H4 (cell line): Measurements from ENCODE around the gene AIRE. TPM values are rescaled to one million over a fixed set of nuclear protein-coding genes. Genes with fewer than 3 reads are reported as not detected.
"Not testable (repeated sequence)": the region's sequence is repeated elsewhere in the genome, so short reads cannot be mapped to it uniquely, and the experiment has no call there.

Source experiments
- DNase-seq: peaks from one replicate; pipeline ENCODE4 v3.0.0-alpha.2; 2015; ENCODE audit warnings: low spot score
- total RNA-seq: library from RNA; depleted of rRNA; stranded (reverse); fragments of >200 nt; shearing (Covaris generic); gene quantifications from 2 replicates; pipeline ENCODE4 v1.2.3, GENCODE V29; 2014; rRNA removed

Gene AIRE
- total RNA-seq = not detected in 2 replicates

DNA sequence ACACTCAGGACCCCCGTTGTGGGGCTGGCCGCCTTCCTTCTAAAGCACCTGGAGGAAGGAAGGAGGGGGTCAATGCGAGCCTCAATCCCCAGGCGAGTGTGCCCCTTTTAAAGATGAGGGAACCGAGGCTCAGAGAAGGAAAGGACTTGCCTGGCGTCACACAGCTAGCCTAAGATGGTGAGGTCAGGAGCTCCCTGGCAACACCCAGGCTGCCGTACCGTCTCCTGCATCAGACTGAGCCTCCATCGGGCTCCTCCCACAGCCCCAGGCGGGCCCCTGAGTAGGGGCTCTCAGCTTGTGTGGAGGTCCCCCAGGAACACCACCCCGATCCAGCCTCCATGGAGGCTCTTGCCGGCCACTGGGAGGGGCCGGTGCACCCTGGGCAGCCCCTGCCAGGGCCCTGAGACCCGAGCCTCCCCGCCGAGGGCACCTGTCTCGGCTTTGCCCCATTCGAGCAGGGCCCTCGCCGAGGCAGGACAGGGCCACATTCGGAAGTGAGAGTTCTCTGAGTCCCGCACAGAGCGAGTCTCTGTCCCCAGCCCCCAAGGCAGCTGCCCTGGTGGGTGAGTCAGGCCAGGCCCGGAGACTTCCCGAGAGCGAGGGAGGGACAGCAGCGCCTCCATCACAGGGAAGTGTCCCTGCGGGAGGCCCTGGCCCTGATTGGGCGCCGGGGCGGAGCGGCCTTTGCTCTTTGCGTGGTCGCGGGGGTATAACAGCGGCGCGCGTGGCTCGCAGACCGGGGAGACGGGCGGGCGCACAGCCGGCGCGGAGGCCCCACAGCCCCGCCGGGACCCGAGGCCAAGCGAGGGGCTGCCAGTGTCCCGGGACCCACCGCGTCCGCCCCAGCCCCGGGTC, at the start of gene AIRE:
TSS of gene AIRE (plus strand) at position 739 of the 855 bp plus-strand sequence. CDS start 131 bp downstream, outside the sequence.
- DNase-seq = no peak

DNA sequence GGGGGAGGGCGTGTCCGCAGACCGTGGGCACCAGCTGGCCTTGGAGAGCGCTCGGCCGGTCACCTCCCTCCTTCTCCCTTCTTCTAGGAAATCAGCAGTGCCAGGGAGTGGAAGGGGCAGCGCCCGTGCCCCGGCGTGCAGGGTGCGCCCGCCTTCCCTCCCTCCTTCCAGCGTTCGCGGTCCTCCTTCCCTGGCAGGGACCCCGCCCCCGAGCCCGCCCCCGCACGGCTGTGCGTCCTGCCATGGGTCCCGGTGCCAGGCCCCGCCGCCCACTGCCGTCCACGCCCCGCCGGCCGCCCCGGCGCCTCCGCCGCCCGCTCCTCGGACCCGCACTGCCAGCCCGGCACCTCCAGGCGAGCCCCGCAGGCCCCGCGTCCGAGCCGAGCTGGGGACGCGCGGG, 45.3 kb upstream of the AIRE start:
- DNase-seq = not testable (repeated sequence)

DNA sequence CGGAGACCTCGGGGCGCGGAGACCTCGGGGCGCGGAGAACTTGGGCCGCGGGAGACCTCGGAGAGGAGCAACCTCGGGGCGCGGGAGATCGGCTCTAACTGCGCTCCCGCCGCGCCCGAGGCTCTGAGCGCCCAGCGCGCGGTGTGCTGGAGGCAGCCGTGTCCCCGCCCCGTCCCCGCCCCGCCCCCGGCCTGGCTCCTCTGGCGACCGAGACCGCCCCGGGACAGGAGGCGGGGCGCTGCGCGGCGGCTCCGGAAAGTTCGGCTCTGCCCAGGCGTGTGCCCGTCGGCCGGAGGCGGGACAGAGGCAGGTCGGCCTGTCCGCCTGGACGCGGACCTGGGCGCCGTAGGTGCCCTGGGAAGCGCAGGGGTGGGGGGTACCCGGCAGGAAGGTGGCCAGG, 44.8 kb upstream of the AIRE start, which contains the start of gene ICOSLG:
TSS of gene ICOSLG (minus strand) at position 102 of the 400 bp plus-strand sequence. CDS start 126 bp downstream, outside the sequence.
- DNase-seq = not testable (repeated sequence)

DNA sequence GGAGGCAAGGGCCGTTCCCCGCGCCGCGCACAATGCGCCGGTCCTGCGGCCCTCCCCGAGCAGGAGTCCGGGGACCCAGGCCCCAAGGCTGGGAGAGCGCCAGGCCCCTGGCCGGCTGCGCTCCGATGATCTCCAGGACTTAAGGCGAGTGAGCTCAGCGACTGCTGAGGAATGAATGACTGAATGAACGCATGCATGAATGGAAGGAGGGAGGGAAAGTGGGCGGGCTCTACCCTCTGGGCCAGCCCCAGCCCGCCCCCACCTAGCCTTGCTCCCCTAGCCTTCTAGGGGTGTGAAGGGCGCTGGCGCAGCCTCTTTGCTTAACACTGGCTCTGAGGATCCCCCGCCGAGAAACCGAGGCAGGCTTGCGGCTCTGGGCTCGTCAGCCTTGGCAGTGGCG, 44.4 kb upstream of the AIRE start:
- not testable (repeated sequence) for DNase-seq

DNA sequence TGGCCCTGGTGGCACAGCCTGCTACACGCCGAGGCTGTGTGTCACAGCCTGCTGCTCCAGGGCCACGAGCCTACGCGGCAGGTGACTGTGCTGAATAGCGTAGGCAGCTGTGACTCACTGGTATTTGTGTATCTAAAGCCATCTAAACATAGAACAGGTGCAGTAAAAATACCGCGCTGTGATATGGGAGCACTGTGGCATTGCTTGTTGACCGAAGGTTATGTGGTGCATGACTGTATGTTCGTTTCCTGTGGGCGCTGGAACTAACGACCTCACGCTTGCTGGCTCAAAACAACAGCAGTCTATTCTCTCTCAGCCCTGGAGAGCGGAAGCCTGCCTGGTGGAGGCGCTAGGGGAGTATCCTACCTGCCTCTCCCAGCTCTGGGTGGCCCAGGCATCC, 41.7 kb upstream of the AIRE start:
- not testable (repeated sequence) for DNase-seq

DNA sequence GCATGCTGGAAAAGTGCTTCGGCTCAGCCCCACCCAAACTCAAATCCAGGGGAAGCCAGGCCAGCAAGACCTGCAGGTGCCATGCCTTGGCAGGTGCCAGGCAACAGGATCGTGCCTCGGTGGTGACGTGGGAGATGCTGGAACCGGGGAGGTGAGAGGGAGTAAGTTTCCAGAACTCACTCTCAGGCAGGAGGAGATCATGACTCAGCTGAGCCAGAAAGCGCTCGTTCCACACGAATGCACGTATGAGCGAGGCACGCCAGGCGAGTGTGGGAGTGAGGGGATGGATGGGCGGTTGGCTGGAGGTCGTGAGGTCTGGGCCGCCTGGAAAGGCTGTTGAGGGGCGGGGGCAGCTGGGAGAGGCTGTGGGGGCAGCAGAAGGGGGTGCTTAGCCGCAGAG, 37.8 kb upstream of the AIRE start:
- DNase-seq = not testable (repeated sequence)

DNA sequence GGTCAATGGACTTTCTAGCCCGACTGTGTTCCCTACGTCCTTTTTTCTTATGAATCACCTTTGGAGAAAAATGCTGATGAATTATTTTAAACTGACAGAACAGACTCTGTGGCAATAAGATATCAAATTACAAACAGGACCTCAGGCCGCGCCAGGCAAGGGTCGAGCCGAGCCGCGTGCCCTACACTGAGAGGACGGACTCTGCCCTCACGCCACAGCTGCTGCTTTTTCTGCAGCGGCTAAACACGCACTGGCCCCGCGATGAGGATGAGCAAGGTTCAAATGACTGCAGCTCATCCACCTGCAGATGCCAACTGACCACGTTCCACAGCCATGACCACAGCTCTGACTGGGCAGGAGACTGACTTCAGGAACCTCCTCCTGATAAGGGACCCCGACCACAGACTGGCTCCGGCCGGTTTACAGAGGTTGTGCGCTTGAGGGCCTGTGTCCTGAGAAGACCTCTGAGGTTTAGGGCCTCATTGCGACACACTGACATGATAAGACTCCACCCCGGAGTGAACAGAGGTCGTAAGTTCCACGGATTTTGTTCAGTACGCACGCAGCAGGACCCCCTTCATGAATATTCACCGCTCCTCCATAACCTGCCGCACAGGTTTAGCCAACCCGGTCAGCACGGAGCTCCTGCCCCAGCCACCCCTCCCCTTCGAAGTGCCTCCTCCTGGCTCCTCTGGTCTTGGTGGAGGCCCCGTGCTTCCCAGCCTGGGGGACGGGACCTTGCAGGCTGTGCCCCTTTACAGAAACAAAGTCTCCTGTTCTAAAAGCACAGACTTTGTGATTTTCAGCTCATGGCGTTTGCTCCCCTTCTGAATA, 36.3 kb upstream of the AIRE start:
- DNase-seq = not testable (repeated sequence)

DNA sequence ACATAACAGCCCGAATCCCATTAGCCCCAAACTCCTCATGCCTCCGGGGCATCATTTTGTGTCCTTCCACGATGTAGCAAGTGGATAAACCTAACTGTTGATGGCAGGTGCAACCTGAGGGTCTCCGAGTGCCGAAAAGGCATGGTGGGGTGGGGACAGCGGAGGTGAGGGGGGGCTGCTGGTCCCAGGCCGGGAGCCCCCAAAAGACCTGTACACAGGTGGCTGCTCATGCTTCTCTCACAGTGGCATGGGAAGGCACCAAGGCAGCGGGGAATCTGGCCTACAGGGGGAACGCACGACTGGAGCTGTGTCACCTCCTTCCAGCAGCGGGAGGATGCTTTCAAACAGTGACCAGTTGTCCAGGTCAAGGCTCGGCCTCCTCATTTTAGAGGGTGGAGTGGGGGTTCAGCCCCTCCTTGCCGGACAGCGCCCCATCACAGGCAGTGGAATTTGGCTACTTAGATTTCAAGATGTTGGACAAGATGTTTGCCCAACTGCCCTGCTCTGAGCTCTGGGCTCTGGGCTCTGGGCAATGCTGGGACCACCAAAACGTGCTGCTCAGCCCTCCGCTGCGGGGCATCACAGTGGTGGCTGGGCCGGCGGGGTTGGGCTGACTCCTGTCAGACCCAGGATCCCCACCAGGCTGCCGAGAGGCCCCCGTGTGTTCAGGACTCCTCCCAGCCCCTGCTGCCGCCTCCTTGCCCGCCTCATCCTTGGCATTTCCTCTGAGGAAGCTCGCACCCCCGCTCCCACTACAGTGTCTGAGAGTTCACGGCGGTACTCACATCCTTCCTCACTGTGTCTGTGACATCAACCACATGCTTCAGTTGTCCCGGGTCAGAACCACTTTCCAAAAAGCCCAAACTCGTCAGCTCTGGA, 31.6 kb upstream of the AIRE start:
- DNase-seq = no peak

DNA sequence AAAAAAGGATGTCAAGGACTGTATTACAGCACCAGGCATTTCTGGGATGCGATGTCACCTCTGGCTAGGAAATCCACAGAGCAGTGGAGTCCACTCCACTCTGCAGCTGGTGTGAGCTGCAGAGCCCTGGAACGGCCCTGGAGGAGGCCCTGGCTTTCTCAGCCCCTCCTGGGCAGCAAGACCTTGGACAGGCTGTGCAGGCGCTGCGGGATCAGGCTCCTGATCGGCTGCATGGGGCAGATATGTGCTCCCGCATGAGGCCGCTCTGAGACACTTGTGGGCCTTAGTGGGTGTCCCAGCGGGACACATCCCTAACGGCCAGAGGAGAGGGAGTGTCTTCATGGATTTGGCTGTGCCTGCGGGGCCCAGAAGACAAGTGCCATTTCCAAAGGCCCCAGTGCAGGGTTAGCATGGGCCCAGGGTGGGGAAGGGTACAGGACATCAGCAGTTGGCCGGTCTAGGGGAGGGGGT, 30.1 kb upstream of the AIRE start:
- DNase-seq = no peak

DNA sequence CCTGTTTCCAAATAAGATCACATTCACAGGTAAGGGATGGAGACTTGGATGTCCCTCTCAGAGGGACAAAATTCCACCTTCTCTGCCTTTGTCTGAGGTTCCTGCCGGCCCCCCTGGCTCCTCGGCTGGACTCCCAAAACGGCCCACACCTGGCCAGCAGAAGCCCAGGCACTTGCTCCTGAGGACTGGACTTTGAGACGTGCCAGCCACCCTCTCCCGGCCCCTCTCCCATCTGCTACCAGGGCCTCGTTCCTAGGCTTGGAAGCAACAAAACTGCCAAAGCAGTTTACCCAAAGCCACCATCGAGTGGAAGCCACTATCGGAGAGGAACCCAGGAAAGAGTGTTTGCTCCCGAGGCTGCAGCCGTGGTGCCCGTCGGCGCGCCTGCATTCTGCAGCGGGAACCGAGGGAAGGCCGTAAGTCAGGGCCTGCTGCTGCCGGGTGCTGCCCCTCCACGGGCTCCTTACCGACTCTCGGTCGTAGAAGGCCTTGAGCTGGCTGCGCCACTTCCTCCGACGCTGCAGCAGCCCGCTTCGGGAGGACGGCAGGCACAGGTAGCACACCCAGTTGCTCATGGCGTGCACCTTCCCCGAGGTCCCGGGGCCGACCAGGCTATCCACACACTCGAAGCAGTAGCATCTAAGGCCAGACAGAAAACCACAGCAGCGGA, 27.5 kb upstream of the AIRE start:
- DNase-seq = no peak

DNA sequence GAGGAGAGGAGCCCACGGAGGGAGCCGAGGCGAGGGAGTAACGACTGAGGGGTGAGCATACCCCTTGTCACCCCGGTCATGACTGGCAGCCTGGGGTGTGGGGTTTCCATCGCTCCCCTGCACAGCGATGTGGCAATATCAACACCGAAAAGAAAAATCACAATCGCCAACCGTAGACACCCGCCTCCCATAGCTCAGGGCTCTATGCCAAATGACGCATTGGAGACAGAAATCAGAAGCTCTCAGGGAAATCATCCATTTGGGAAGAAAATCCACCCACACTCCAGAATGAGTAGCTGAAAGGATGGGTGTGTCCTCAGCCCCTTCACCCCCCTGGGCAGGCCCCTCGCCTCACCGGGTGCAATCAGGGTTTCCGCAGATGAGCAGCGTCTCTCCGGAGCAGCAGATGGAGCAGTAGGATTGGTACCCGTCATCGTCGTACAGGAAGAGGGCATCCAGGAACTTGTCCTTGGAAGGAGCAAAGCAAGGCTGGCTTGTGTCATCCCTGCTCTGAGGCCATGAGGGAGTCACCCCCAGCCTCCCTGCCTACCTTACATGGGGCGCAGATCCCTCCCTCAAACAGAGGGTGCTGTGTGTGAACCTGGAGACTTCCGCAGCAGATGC, 26.5 kb upstream of the AIRE start:
- DNase-seq = no peak

DNA sequence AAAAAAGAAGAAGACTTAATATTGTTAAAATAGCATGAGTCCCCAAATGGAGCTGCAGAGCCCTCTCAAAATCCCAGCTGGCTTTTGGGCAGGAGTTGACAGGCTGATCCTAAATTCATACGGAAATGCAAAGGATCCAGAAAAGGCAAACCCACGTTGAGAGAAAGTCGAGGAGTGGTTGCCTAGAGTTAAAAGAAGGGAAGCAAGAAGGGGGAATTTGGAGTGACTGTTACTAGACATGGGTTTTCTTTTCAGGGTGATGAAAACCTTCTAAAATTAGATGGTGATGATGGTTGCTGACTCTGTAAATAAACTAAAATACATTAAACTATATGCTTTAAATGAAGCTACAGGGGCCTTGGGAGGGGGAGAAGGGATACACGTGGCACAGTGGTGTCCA, 25.6 kb upstream of the AIRE start:
- DNase-seq = no peak

DNA sequence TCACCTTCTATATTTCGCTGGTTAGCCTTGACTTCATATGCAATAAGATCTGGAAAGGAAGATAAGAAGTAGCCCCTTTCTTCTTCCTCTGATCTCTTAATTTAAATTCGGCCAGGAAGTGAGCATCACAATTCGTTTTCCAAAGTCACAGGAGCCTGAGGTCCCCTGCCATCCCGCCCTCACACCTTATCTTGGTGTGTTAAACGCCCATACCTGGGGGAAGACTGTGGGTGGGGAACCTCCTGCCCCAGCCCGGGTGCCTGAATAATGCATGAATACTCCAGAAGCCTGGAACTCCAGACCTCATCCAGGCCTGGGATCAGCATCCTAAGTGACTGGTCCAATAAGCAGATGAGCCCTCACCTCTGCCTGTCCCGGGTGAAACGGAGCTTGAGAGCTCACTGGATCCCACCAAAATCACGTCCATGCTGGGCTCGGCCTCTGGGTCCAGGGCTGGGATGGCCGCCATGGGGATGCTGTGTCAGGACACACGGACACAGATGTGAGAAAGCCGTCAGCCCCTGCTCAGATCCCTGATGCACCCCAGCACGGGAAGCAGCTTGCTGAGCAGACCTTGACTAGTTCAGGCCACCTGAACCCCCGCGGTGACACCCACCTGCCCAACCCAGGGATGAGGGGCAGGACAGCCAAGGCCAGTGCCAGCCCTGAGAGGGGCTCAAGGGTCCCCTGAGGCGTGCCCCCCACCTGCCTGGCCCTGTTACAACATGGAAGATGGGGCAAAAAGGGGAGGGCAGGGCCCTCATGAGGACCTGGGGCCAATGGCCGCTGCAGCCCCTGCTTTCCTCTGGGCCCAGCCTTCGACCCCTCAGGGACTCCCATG, 24.7 kb upstream of the AIRE start:
- no peak for DNase-seq

DNA sequence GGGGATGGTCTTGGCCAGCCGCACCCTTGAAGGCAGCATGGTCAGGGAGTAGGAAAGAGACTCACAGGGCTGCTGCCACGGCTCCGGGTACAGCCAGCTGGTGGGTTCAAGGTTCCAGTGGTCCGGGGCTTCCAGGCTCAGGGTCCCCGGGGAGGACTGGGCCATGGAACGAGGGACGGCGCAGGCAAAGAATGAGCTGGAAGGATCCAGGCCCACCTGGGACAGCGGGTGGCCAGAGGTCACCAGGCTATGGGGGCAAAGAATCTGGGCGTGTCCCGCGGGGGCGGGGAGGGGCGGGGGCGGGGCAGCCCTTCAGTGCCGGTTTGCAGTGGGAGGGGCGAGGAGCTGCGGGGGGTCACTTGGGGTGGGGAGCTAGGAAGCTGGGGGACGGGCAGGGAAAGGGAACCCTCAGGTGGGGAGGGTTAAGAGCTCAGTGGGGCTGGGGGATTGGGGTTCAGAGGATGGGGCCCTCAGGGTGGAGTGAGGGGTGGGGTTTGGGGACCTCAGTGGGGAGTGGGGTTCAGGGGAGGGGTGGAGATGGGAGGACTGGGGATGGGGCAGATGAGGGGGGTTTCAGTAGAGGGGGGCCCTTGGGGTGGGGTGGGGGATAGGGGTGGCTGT, 23.9 kb upstream of the AIRE start, which contains the start of gene DNMT3L:
TSS of gene DNMT3L (minus strand) at position 223 of the 621 bp plus-strand sequence. CDS start 638 bp downstream, outside the sequence.
- no peak for DNase-seq

DNA sequence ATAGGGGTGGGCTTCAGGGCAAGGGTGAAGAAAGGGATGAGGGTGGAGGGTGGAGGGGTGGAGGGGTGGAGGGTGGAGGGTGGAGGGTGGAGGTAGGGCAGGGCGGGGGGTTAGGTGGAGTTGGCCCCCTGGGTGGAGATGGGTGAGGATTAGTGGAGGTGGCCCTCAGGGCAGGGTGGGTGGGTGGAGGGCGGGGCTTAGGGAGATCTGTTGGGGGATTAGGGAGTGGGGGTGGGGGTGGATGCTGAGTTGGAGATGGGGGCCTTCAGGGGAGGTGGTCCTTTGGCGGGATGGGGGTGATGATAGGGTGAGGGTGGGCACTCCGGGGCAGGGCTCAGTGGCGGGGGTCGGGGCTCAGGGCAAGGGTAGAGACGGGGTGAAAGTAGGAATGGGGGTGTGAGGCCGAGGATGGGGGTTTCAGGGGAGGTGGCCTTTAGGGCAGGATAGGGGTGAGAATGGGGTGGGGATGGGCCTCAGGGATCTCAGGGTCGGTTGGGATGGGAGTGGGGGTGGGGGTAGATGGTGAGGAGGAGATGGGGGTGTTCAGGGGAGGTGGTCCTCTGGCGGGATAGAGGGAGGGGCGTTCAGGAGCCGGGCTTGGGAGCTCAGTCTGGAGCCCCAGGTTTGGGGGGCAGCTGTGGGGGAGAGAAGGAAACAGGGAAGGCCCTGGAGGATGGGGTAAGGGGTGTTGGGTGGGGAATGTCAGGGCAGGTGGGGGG, 23.2 kb upstream of the AIRE start:
- DNase-seq = no peak

DNA sequence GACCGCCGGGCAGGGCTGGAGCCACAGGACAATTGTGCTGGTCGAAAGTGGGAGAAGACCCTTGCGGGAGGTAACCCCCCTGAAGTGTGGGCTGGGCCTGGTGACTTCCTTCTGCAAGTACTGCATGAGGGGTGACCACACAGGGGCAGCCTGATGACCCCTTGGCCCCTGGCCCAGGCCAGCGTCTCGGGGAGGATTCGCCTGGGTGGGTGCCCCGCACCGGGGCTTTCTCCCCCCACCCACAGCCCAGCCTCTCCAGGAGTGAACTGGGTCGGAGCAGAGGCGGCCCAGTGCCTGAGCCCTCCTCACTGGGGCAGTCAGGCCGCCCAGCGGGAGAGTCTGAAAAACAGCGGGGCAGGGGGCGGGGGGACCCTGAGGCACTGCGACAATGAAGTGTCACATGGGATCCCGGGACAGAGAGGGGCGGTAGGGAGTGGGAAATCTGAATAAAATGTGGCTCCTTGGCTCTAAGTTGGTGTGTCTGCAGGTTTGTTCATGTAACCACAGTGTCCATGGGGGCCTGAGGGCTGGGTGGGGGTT, 22.4 kb upstream of the AIRE start:
- no peak for DNase-seq

DNA sequence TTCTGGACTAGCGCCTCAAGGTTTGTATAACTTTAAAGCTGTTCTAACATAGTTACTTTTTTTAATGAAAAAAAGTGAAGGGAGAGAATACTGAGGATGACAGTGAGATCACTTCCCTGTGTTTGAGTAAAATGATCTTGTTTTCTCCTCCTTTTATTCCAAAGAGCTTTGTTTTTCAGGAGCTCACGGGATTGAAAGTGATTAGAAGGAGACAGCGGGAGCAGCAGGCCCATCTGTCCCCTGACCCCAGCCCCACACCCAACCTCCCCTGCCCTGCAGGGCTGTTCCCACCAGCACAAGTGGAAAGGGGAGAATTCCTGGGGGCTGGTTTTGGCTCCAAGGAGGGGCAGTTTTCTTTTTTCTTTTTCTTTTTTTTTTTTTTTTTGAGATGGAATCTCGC, 21.9 kb upstream of the AIRE start:
- no peak for DNase-seq

DNA sequence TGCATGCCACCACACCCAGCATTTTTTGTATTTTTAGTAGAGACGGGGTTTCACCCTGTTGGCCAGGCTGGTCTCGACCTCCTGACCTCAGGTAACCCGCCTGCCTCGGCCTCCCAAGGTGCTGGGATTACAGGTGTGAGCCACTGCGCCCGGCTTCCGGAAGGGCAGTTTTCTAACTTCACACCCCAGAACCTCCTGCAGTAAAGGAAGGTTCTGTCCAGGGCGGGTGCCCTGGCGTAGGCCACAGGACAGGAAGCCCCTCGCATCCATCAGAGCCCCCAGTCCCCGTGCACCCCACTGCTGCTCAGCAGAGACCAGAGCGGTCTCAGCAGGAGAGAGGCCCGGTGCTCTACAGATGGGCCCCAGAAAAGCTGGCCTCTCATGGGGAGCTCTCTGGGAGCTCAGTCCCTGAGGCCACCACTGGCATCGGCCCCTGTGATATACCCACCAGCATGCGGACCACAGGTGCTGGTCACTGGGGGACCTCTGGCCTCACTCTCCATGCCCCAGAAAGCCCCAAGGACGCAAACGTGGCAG, 19.9 kb upstream of the AIRE start:
- no peak for DNase-seq
